GM12878 (cell line): ENCODE measurements around the gene LARP7. TPM values are rescaled to one million over a fixed set of nuclear protein-coding genes. Genes with fewer than 3 reads are reported as not detected.

Source experiments
- ATAC-seq: fragments of 200-7000 bp; cut with Tn5 transposase; 3 replicates; pipeline ENCODE4 v1.9.1; 2020; ENCODE audit warnings: mild to moderate bottlenecking, moderate library complexity
- BruUV-seq: library from RNA; stranded (reverse); fragments of 400-500 nt; replicated peaks from 2 replicates; lab custom pipeline; 2021; lab: Mats Ljungman, UMichigan
- CTCF ChIA-PET: fragments of 300-600 bp; sonication (Branson Sonifier 250); formaldehyde crosslinking; extraction: SDS; loops from one replicate; lab custom pipeline; 2021; ENCODE audit warnings: inconsistent platforms; lab: Yijun Ruan, JAX
- POLR2A ChIA-PET: fragments of 350-600 bp; formaldehyde crosslinking; extraction: SDS; loops from one replicate; lab custom pipeline; 2021; ENCODE audit warnings: inconsistent platforms; lab: Charles Lee
- RAD21 ChIA-PET: fragments of 300-600 bp; sonication (Branson Sonifier 250); formaldehyde crosslinking; loops from one replicate; lab custom pipeline; 2023; ENCODE audit warnings: antibody characterized with exemption; ENCODE audit not compliant: unreplicated experiment; lab: Charles Lee
- SMC1A ChIA-PET: fragments of 300-600 bp; sonication (Branson Sonifier 250); formaldehyde crosslinking; loops from one replicate; lab custom pipeline; 2023; ENCODE audit not compliant: unreplicated experiment, uncharacterized antibody; lab: Charles Lee
- DNase-seq: peaks from one replicate; pipeline ENCODE4 v3.0.0-alpha.2; 2011; ENCODE audit warnings: low read depth, low spot score
- FAIRE-seq: peaks from 3 replicates; lab custom pipeline; 2011; peaks lifted over from hg19 to GRCh38; lab: Jason Lieb, UNC
- H2AFZ ChIP-seq: 2 replicates; pipeline ENCODE4 v1.6.0; 2011; ENCODE audit warnings: low read depth, low read length, control low read depth; ENCODE audit not compliant: control insufficient read depth
- H3K27ac ChIP-seq: 2 replicates; pipeline ENCODE4 v1.5.1; 2011; ENCODE audit warnings: control low read depth; ENCODE audit not compliant: control insufficient read depth, insufficient read depth
- H3K27me3 ChIP-seq, 2 experiments: replicated peaks in 1 of 2; 2 replicates each; pipeline versions ENCODE4 v1.6.0 to v1.6.1; 2011; ENCODE audit warnings: low read length in 1 of 2; ENCODE audit not compliant: control insufficient read depth in 2 of 2, insufficient read depth in 2 of 2
- H3K36me3 ChIP-seq, 2 experiments: 2 replicates each; pipeline ENCODE4 v1.5.1; 2011; ENCODE audit warnings: low read length in 1 of 2; ENCODE audit not compliant: control insufficient read depth in 2 of 2, insufficient read depth in 2 of 2
- H3K4me1 ChIP-seq: 2 replicates; pipeline ENCODE4 v1.6.1; 2011; ENCODE audit warnings: mild to moderate bottlenecking, low read length, moderate library complexity, mixed read lengths; ENCODE audit not compliant: control insufficient read depth, insufficient read depth
- H3K4me2 ChIP-seq: 2 replicates; pipeline ENCODE4 v1.6.0; 2011; ENCODE audit warnings: control low read depth; ENCODE audit not compliant: control insufficient read depth, insufficient read depth
- H3K4me3 ChIP-seq: fragments of 200-600 bp; sonication (generic); 2 replicates; pipeline ENCODE4 v1.5.1; 2016
- H3K79me2 ChIP-seq: 2 replicates; pipeline ENCODE4 v1.6.0; 2011; ENCODE audit warnings: low read length; ENCODE audit not compliant: control insufficient read depth, insufficient read depth
- H3K9ac ChIP-seq: 2 replicates; pipeline ENCODE4 v1.8.0; 2011; ENCODE audit warnings: low read length, control low read depth, mixed read lengths; ENCODE audit not compliant: control insufficient read depth, insufficient read depth
- H3K9me3 ChIP-seq: replicated peaks from 3 replicates; pipeline ENCODE4 v1.5.1; 2011; ENCODE audit warnings: mild to moderate bottlenecking, low read length; ENCODE audit not compliant: control insufficient read depth, insufficient read depth
- H4K20me1 ChIP-seq: 2 replicates; pipeline ENCODE4 v1.6.0; 2011; ENCODE audit not compliant: control insufficient read depth, insufficient read depth
- ATF2 ChIP-seq: IDR thresholded peaks from 2 replicates; pipeline ENCODE4 v1.6.1; 2012; ENCODE audit warnings: low read length, inconsistent platforms
- CBFB ChIP-seq: IDR thresholded peaks from 2 replicates; pipeline ENCODE4 v1.6.1; 2016; ENCODE audit warnings: antibody characterized with exemption, low read depth
- CTCF ChIP-seq, 3 experiments: IDR thresholded peaks in 2 of 3; conservative IDR thresholded peaks in 1 of 3; 2 replicates each; pipeline ENCODE4 v1.5.1; 2011; ENCODE audit warnings: low read depth in 3 of 3, low read length in 3 of 3, mild to moderate bottlenecking in 3 of 3, control low read depth in 2 of 3, moderate library complexity in 2 of 3, inconsistent platforms in 1 of 3, mixed read lengths in 1 of 3; ENCODE audit not compliant: control insufficient read depth in 2 of 3, insufficient read depth in 1 of 3; ENCODE audit errors: extremely low read depth in 1 of 3
- FOS ChIP-seq: IDR thresholded peaks from 3 replicates; pipeline ENCODE4 v1.6.1; 2011; ENCODE audit warnings: borderline replicate concordance; ENCODE audit not compliant: insufficient read length; ENCODE audit errors: extremely low read depth
- FOXM1 ChIP-seq: IDR thresholded peaks from 2 replicates; pipeline ENCODE4 v1.6.1; 2012; ENCODE audit warnings: low read depth, mild to moderate bottlenecking, inconsistent platforms, low read length, moderate library complexity
- JUND ChIP-seq: IDR thresholded peaks from 2 replicates; pipeline ENCODE4 v1.6.1; 2012; ENCODE audit warnings: low read depth, mild to moderate bottlenecking, low read length, improper control_type of control experiment, moderate library complexity
- MTA2 ChIP-seq: fragments of 450-650 bp; IDR thresholded peaks from 2 replicates; pipeline ENCODE4 v1.6.1; 2016; ENCODE audit warnings: low read depth, mild to moderate bottlenecking, moderate library complexity
- MTA3 ChIP-seq: IDR thresholded peaks from 2 replicates; pipeline ENCODE4 v1.6.1; 2012; ENCODE audit warnings: low read length, inconsistent platforms, borderline replicate concordance
- NFYA ChIP-seq: IDR thresholded peaks from 2 replicates; pipeline ENCODE4 v1.6.1; 2011; ENCODE audit warnings: low read depth, mild to moderate bottlenecking, low read length, improper control_type of control experiment, borderline replicate concordance
- PML ChIP-seq: IDR thresholded peaks from 2 replicates; pipeline ENCODE4 v1.6.1; 2012; ENCODE audit warnings: low read length, inconsistent platforms
- SUZ12 ChIP-seq: fragments of 200-600 bp; sonication (generic); IDR thresholded peaks from one replicate; pipeline ENCODE4 v1.6.1; 2018; ENCODE audit warnings: antibody characterized with exemption, mild to moderate bottlenecking; ENCODE audit not compliant: unreplicated experiment
- ZNF687 ChIP-seq: fragments of 450-650 bp; IDR thresholded peaks from 2 replicates; pipeline ENCODE4 v1.6.1; 2017; ENCODE audit warnings: mild to moderate bottlenecking, moderate library complexity
- WGBS: methylation state at CpG from one replicate; pipeline ENCODE4 v1.1.6; 2016; ENCODE audit warnings: low lambda C conversion rate; ENCODE audit not compliant: insufficient replicate concordance, insufficient coverage; ENCODE audit errors: missing lambda C conversion rate; 5-methylcytosine and 5-hydroxymethylcytosine counted together
- in situ Hi-C: fragments of 300-500 bp; cut with MboI; formaldehyde crosslinking; loops from 9 replicates; pipeline ENCODE4 v1.14.3; 2018; ENCODE audit warnings: mixed read lengths
- intact Hi-C: fragments of 100-400 bp; cut with micrococcal nuclease; formaldehyde crosslinking; loops from one replicate; pipeline ENCODE4 v1.14.2; 2022; ENCODE audit not compliant: unreplicated experiment
- polyA plus RNA-seq, 11 experiments: library from polyadenylated mRNA; depleted of rRNA in 4 of 11; unstranded in 6 of 11; stranded (reverse) in 5 of 11; fragments of >200 nt; fragmentation: Nextera tagmentation in 4 of 11; fragmentation: Illumina TruSeq in 1 of 11; extraction: Ambion mirVana in 4 of 11; extraction: Trizol in 1 of 11; gene quantifications; 1 replicate in 1 of 11; 2 replicates in 10 of 11; pipeline versions ENCODE4 v1.2.1 to v1.2.3, GENCODE V29; 2011 to 2016; ENCODE audit warnings: inconsistent platforms in 2 of 11, missing spikeins in 2 of 11, low read depth in 1 of 11
- total RNA-seq, 4 experiments: library from RNA; depleted of rRNA in 3 of 4; stranded (reverse); fragments of >200 nt in 3 of 4; fragmentation: Illumina TruSeq in 1 of 4; extraction: Trizol in 1 of 4; gene quantifications; 2 replicates each; pipeline versions ENCODE4 v1.2.1 to v1.2.3, GENCODE V29; 2013 to 2021

LARP7 gene
- total and polyA plus RNA-seq, 10 of the 15 experiments (the other 5 are each of a cell fraction or from before 2014, with no cell fraction given): 27.8 to 107 (median 61.8) TPM

GRCh38 chr4:112673076-112673475, 36.1 kb downstream of the LARP7 start:
- H3K9ac ChIP-seq: no peak overlapping the region
- intact Hi-C loops: no loop called here
- no peaks in the 10 kb centered on the region for H3K79me2 ChIP-seq
- H3K4me1 ChIP-seq: no peaks in the 10 kb centered on the region
- no peaks in the 10 kb centered on the region for H4K20me1 ChIP-seq
- BruUV-seq: no TSS peak
- TF ChIP-seq SUZ12 (no peak), MTA3 (no peak), CTCF (IDR thresholded peaks at IDR 0.05 in 2 of 3, conservative IDR thresholded peaks at IDR 0.05 in 1 of 3; ENCODE audit: control insufficient read depth in 2 of 3, extremely low read depth in 1 of 3, insufficient read depth in 1 of 3, low read depth in 3 of 3, low read length in 3 of 3) (no peak), FOS (no peak), CBFB (no peak), JUND (no peak)
- DNase-seq: no peak
- ChIA-PET RAD21 (no interaction called here), POLR2A (no interaction called here), CTCF (interaction anchor here (1.0 to 1.8 kb wide), 3 partner anchors 11 to 92 kb away, joined by 3 to 4 read pairs (median 4); no protein-coding TSS in a partner anchor), SMC1A (no interaction called here)
- no peaks in the 10 kb centered on the region for H3K9me3 ChIP-seq
- ATAC-seq: no peak
- no peak overlapping the region for H3K4me3 ChIP-seq
- H3K27ac ChIP-seq: no peak overlapping the region
- H2AFZ ChIP-seq: no peak overlapping the region
- no peaks in the 10 kb centered on the region for H3K36me3 ChIP-seq
- H3K4me2 ChIP-seq: no peak overlapping the region
- in situ Hi-C loops: no loop called here
- H3K27me3 ChIP-seq: no peaks in the 10 kb centered on the region
- FAIRE-seq: no peak

- 0% methylated on average over 1 of the region's 1 CpG for WGBS
- ChIA-PET POLR2A (no interaction called here), RAD21 (no interaction called here), SMC1A (no interaction called here), CTCF (interaction anchor here (1.0 to 1.8 kb wide), 2 partner anchors 10 to 36 kb away, joined by 3 to 4 read pairs; no protein-coding TSS in a partner anchor)
- in situ Hi-C loops (no loop called here), intact Hi-C loops (no loop called here)
- Histone ChIP-seq H4K20me1 (no peaks in the 10 kb centered on the region), H3K79me2 (no peaks in the 10 kb centered on the region), H3K36me3 (no peaks in the 10 kb centered on the region), H3K4me2 (no peak overlapping the region), H3K9ac (no peak overlapping the region), H3K27me3 (no peaks in the 10 kb centered on the region), H3K9me3 (no peaks in the 10 kb centered on the region), H2AFZ (no peak overlapping the region), H3K4me1 (no peaks in the 10 kb centered on the region), H3K27ac (no peak overlapping the region), H3K4me3 (no peak overlapping the region)
- BruUV-seq: no TSS peak
- ATAC-seq: no peak
- DNase-seq: no peak
- no peak for FAIRE-seq
- TF ChIP-seq PML: no peak
- no peak for TF ChIP-seq ATF2
- no peak for TF ChIP-seq ZNF687
- TF ChIP-seq NFYA: no peak
- TF ChIP-seq MTA2: no peak
- TF ChIP-seq FOXM1: no peak
Observed at GRCh38 chr4:112673686-112674085, 36.7 kb downstream of the LARP7 start.
